Liver (tissue), 10 donors: Measurements from ENCODE around the gene RELL1. TPM values are rescaled to one million over a fixed set of nuclear protein-coding genes. Genes with fewer than 3 reads are reported as not detected.

ENCODE experiments used
- DNase-seq: peaks from one replicate; pipeline ENCODE4 v3.0.0-alpha.2; 2017; ENCODE audit warnings: low spot score
- H3K27ac ChIP-seq, 2 donors: one replicate each; pipeline ENCODE4 v1.7.0; 2013; ENCODE audit warnings: inconsistent platforms in 2 of 2, low read length in 2 of 2, control low read depth in 1 of 2, low read depth in 1 of 2, mild to moderate bottlenecking in 1 of 2
- H3K27me3 ChIP-seq, 4 donors: one replicate each; pipeline versions ENCODE4 v1.6.1 to v1.7.0; 2013; ENCODE audit warnings: low read length in 3 of 4, inconsistent platforms in 1 of 4, mild to moderate bottlenecking in 1 of 4, moderate library complexity in 1 of 4; ENCODE audit not compliant: control insufficient read depth in 4 of 4, insufficient read depth in 4 of 4
- H3K36me3 ChIP-seq, 4 donors: one replicate each; pipeline versions ENCODE4 v1.6.1 to v1.7.0; 2013; ENCODE audit warnings: low read length in 3 of 4, mild to moderate bottlenecking in 3 of 4, low read depth in 1 of 4, moderate library complexity in 1 of 4; ENCODE audit not compliant: control insufficient read depth in 4 of 4, insufficient read depth in 3 of 4
- H3K4me1 ChIP-seq, 4 donors: one replicate each; pipeline versions ENCODE4 v1.6.1 to v1.7.0; 2013; ENCODE audit warnings: low read length in 3 of 4, mild to moderate bottlenecking in 3 of 4, moderate library complexity in 1 of 4; ENCODE audit not compliant: control insufficient read depth in 4 of 4, insufficient read depth in 4 of 4
- H3K4me3 ChIP-seq, 3 donors: one replicate each; pipeline versions ENCODE4 v1.6.1 to v1.7.0; 2013; ENCODE audit warnings: low read length in 3 of 3, control low read depth in 1 of 3, low read depth in 1 of 3, mild to moderate bottlenecking in 1 of 3
- H3K9ac ChIP-seq, 2 donors: one replicate each; pipeline ENCODE4 v1.7.0; 2013; ENCODE audit warnings: low read length in 2 of 2, mild to moderate bottlenecking in 2 of 2, moderate library complexity in 2 of 2, control low read depth in 1 of 2, low read depth in 1 of 2
- H3K9me3 ChIP-seq, 4 donors: one replicate each; pipeline versions ENCODE4 v1.6.1 to v1.7.0; 2013; ENCODE audit warnings: low read length in 3 of 4; ENCODE audit not compliant: control insufficient read depth in 4 of 4
- ATF3 ChIP-seq: IDR thresholded peaks from 2 replicates; pipeline ENCODE4 v1.6.1; 2016; ENCODE audit warnings: antibody characterized with exemption
- FOXA1 ChIP-seq: IDR thresholded peaks from 2 replicates; pipeline ENCODE4 v1.6.1; 2016; ENCODE audit warnings: antibody characterized with exemption
- FOXA2 ChIP-seq: IDR thresholded peaks from 2 replicates; pipeline ENCODE4 v1.6.1; 2016; ENCODE audit warnings: antibody characterized with exemption
- GABPA ChIP-seq, 2 donors: IDR thresholded peaks in 1 of 2; conservative IDR thresholded peaks in 1 of 2; 2 replicates each; pipeline ENCODE4 v1.6.1; 2016; ENCODE audit warnings: antibody characterized with exemption in 2 of 2, mild to moderate bottlenecking in 1 of 2, moderate library complexity in 1 of 2
- HNF4A ChIP-seq, 2 donors: conservative IDR thresholded peaks; 2 replicates each; pipeline ENCODE4 v1.6.1; 2016; ENCODE audit warnings: antibody characterized with exemption in 2 of 2, mild to moderate bottlenecking in 2 of 2
- HNF4G ChIP-seq: IDR thresholded peaks from 2 replicates; pipeline ENCODE4 v1.6.1; 2016; ENCODE audit warnings: antibody characterized with exemption
- JUND ChIP-seq, 2 donors: IDR thresholded peaks; 2 replicates each; pipeline ENCODE4 v1.6.1; 2016; ENCODE audit warnings: antibody characterized with exemption in 2 of 2
- NR2F2 ChIP-seq: IDR thresholded peaks from 2 replicates; pipeline ENCODE4 v1.6.1; 2016; ENCODE audit warnings: antibody characterized with exemption
- RAD21 ChIP-seq, 2 donors: IDR thresholded peaks; 2 replicates each; pipeline ENCODE4 v1.6.1; 2016; ENCODE audit warnings: antibody characterized with exemption in 2 of 2, mild to moderate bottlenecking in 2 of 2
- REST ChIP-seq: IDR thresholded peaks from 2 replicates; pipeline ENCODE4 v1.6.1; 2016; ENCODE audit warnings: antibody characterized with exemption, mild to moderate bottlenecking
- RXRA ChIP-seq, 2 donors: IDR thresholded peaks; 2 replicates each; pipeline ENCODE4 v1.6.1; 2017 to 2018; ENCODE audit warnings: antibody characterized with exemption in 2 of 2, mild to moderate bottlenecking in 1 of 2
- SP1 ChIP-seq: IDR thresholded peaks from 2 replicates; pipeline ENCODE4 v1.6.1; 2018; ENCODE audit warnings: antibody characterized with exemption, mild to moderate bottlenecking
- TAF1 ChIP-seq: conservative IDR thresholded peaks from 2 replicates; pipeline ENCODE4 v1.6.1; 2016; ENCODE audit warnings: antibody characterized with exemption, mild to moderate bottlenecking
- YY1 ChIP-seq: IDR thresholded peaks from 2 replicates; pipeline ENCODE4 v1.6.1; 2016; ENCODE audit warnings: antibody characterized with exemption, mild to moderate bottlenecking
- ZBTB33 ChIP-seq: IDR thresholded peaks from 2 replicates; pipeline ENCODE4 v1.6.1; 2016; ENCODE audit warnings: antibody characterized with exemption
- WGBS: extraction: QIAGEN DNeasy Blood & Tissue Kit; methylation state at CpG from one replicate; pipeline ENCODE4 v1.1.7; 2013; 5-methylcytosine and 5-hydroxymethylcytosine counted together
- polyA plus RNA-seq, 2 donors: library from polyadenylated mRNA; stranded (reverse) in 1 of 2; unstranded in 1 of 2; fragments of 200-250 nt in 1 of 2; fragments of >200 nt in 1 of 2; fragmentation: Nextera tagmentation in 1 of 2; extraction: Ambion mirVana in 1 of 2; gene quantifications; one replicate each; pipeline versions ENCODE4 v1.2.1 to v1.2.3, GENCODE V29; 2013 to 2015
- small RNA-seq: library from RNA; depleted of rRNA; stranded (forward); fragments of <200 nt; gene quantifications from one replicate; pipeline ENCODE3, GENCODE V24; 2014
- total RNA-seq, 2 donors: library from RNA; depleted of rRNA; stranded (reverse); fragments of >200 nt; gene quantifications; one replicate each; pipeline ENCODE4 v1.2.3, GENCODE V29; 2014
- TF ChIP-seq, protein P1 (sequence below): IDR thresholded peaks from 2 replicates; pipeline ENCODE4 v1.6.1; 2016; ENCODE audit warnings: antibody characterized with exemption
- donor health status: healthy.
- donor health status: healthy.
- donor health status: healthy.
- donor health status: healthy.
- donor health status: healthy.

RELL1 gene
- total and polyA plus RNA-seq, 4 donors, result 1.5 to 16.8 (median 7.3) TPM

- no peak for TF ChIP-seq RAD21 (IDR thresholded peaks at IDR 0.05)
- TF ChIP-seq GABPA (IDR thresholded peaks at IDR 0.05 in 1 of 2, conservative IDR thresholded peaks at IDR 0.05 in 1 of 2), result no peak
- TF ChIP-seq YY1, result no peak
These were observed 124.4 kb downstream of the RELL1 start (continued) for GRCh38 chr4:37561803-37562207.

- Histone ChIP-seq H3K9me3 (no peaks in the 10 kb centered on the region), H3K4me1 (no peaks in the 10 kb centered on the region), H3K36me3 (peaks cover 0 to 24% (median 9%) of the 10 kb centered on the region in 4 donors), H3K9ac (no peak overlapping the region), H3K27me3 (no peaks in the 10 kb centered on the region), H3K4me3 (no peak overlapping the region), H3K27ac (no peak overlapping the region)
- no peak for DNase-seq
- 75% methylated on average over 3 of the region's 3 CpGs for WGBS
- TF ChIP-seq HNF4G (no peak), YY1 (no peak), GABPA (IDR thresholded peaks at IDR 0.05 in 1 of 2, conservative IDR thresholded peaks at IDR 0.05 in 1 of 2) (no peak), JUND (IDR thresholded peaks at IDR 0.05) (no peak), NR2F2 (no peak), FOXA1 (no peak), ATF3 (no peak), RXRA (IDR thresholded peaks at IDR 0.05) (no peak), TAF1 (no peak), ZBTB33 (no peak), SP1 (no peak), REST (no peak), FOXA2 (no peak), HNF4A (conservative IDR thresholded peaks at IDR 0.05) (no peak)
- TF ChIP-seq, protein P1, sequence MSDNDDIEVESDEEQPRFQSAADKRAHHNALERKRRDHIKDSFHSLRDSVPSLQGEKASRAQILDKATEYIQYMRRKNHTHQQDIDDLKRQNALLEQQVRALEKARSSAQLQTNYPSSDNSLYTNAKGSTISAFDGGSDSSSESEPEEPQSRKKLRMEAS, result no peak
These were observed 124.9 kb downstream of the RELL1 start for GRCh38 chr4:37561196-37561802.

Small RNAs within 50 kb of the gene (small RNA-seq; reads per million reads assigned to genes)
- gene RF00019, result not detected

Other genes starting within 250 kb of the RELL1 start
- gene PGM2, start 140.3 kb upstream of the RELL1 start, total RNA-seq, result 10 to 100 TPM; 11.6 to 11.9 TPM
- gene PGM2, start 140.3 kb upstream of the RELL1 start, polyA plus RNA-seq, result 1 to 10 TPM; 4.0 to 4.2 TPM
- gene TBC1D1, start 204.7 kb upstream of the RELL1 start, total RNA-seq, result 10 to 100 TPM; 25.5 to 41.4 TPM
- 10 to 100 TPM; 15.6 to 16.4 TPM for gene TBC1D1, start 204.7 kb upstream of the RELL1 start, polyA plus RNA-seq